ENCODE measurements around the gene ATP1A2. TPM values are rescaled to one million over a fixed set of nuclear protein-coding genes. Genes with fewer than 3 reads are reported as not detected.

The ATP1A2 gene
- total and polyA plus RNA-seq, 10 of the 15 experiments (the other 5 are each of a cell fraction or from before 2014, with no cell fraction given), result 0.15 TPM; not detected in 9

GRCh38 chr1:160085686-160086455 is 29.7 kb upstream of the ATP1A2 start (continued):
- TF ChIP-seq TCF7 (IDR thresholded peaks at IDR 0.05; ENCODE audit: borderline replicate concordance), result no peak
- 0 out of 4 replicates have a peak, but pooled peaks of 1 of the 2 experiments have one; percentile 12 for TF ChIP-seq BHLHE40 (IDR thresholded peaks at IDR 0.05; ENCODE audit: borderline replicate concordance in 1 of 2, low read depth in 2 of 2, low read length in 1 of 2)
- TF ChIP-seq RUNX3 (IDR thresholded peaks at IDR 0.05; ENCODE audit: low read length), result peak; percentile 38
- TF ChIP-seq PKNOX1 (IDR thresholded peaks at IDR 0.05), result no peak
- no peak for TF ChIP-seq E2F8 (IDR thresholded peaks at IDR 0.05; ENCODE audit: low read depth, partially characterized antibody)

GRCh38 chr1:160086456-160086892 is 29.1 kb upstream of the ATP1A2 start:
- TF ChIP-seq RELA (IDR thresholded peaks at IDR 0.05; ENCODE audit: borderline replicate concordance, partially characterized antibody), result no peak
- no peak for TF ChIP-seq FOXK2 (IDR thresholded peaks at IDR 0.05)
- no peak for TF ChIP-seq SIX5 (IDR thresholded peaks at IDR 0.05; ENCODE audit: low read depth, low read length, severe bottlenecking)
- TF ChIP-seq EED (IDR thresholded peaks at IDR 0.05; ENCODE audit: low read depth), result no peak
- no peak for TF ChIP-seq SMARCA5 (IDR thresholded peaks at IDR 0.05)
- no peak for TF ChIP-seq ATF3 (IDR thresholded peaks at IDR 0.05; ENCODE audit: borderline replicate concordance, extremely low read depth, low read depth, low read length)
- TF ChIP-seq TCF7 (IDR thresholded peaks at IDR 0.05; ENCODE audit: borderline replicate concordance), result no peak
- Histone ChIP-seq H3K9me3 (replicated peaks; ENCODE audit: control insufficient read depth, insufficient read depth, low read length) (no peaks in the 10 kb centered on the region), H3K79me2 (ENCODE audit: control insufficient read depth, insufficient read depth, low read length) (no peaks in the 10 kb centered on the region), H3K4me3 (no peak overlapping the region), H2AFZ (ENCODE audit: control insufficient read depth, low read depth, low read length) (no peak overlapping the region), H3K4me2 (ENCODE audit: control insufficient read depth, insufficient read depth) (no peak overlapping the region), H3K4me1 (ENCODE audit: control insufficient read depth, insufficient read depth, low read length) (no peaks in the 10 kb centered on the region), H3K36me3 (ENCODE audit: control insufficient read depth in 2 of 2, insufficient read depth in 2 of 2, low read length in 1 of 2) (no peaks in the 10 kb centered on the region; a peak in 1 of 4 replicates), H4K20me1 (ENCODE audit: control insufficient read depth, insufficient read depth) (no peaks in the 10 kb centered on the region), H3K27me3 (replicated peaks in 1 of 2; ENCODE audit: control insufficient read depth in 2 of 2, insufficient read depth in 2 of 2, low read length in 1 of 2) (peaks cover 0 to 2% of the 10 kb centered on the region in 2 experiments; a peak in 3 of 4 replicates), H3K9ac (ENCODE audit: control insufficient read depth, insufficient read depth, low read length) (no peak overlapping the region), H3K27ac (ENCODE audit: control insufficient read depth, insufficient read depth) (no peak overlapping the region)
- ATAC-seq (no peak), FAIRE-seq (no peak), DNase-seq (ENCODE audit: low read depth, low spot score) (no peak)
- ChIA-PET POLR2A (interaction anchor here (0.7 kb wide), 1 partner anchor 11 kb away, joined by 4 read pairs; no protein-coding TSS in a partner anchor), CTCF (interaction anchor here (0.6 to 30.2 kb wide), 23 partner anchors 10 to 290 kb away, joined by 3 to 1035 read pairs (median 3); partner anchors contain the start of genes IGSF8, KCNJ10, KCNJ9 and PIGM), SMC1A (ENCODE audit: uncharacterized antibody, unreplicated experiment) (interaction anchor here (0.6 to 4.5 kb wide), 16 partner anchors 11 to 1708 kb away, joined by 3 to 35 read pairs (median 4); partner anchors contain the start of gene IGSF8), RAD21 (ENCODE audit: unreplicated experiment) (interaction anchor here (0.7 to 4.0 kb wide), 7 partner anchors 8 to 291 kb away, joined by 3 to 31 read pairs (median 16); partner anchors contain the start of gene IGSF8)
- WGBS (ENCODE audit: insufficient coverage, insufficient replicate concordance, low lambda C conversion rate, missing lambda C conversion rate), result 73% methylated on average over 5 of the region's 5 CpGs
- no TSS peak for BruUV-seq (replicated peaks)
- in situ Hi-C loops (cut with MboI) (no loop called here), intact Hi-C loops (cut with micrococcal nuclease; ENCODE audit: unreplicated experiment) (no loop called here)
